ENCODE data around the gene HERC3. TPM values are rescaled to one million over a fixed set of nuclear protein-coding genes. Genes with fewer than 3 reads are reported as not detected.

HERC3 gene
- total and polyA plus RNA-seq, 10 of the 15 experiments (the other 5 are each of a cell fraction or from before 2014, with no cell fraction given) = 0.52 to 18.2 (median 2.8) TPM

DNA sequence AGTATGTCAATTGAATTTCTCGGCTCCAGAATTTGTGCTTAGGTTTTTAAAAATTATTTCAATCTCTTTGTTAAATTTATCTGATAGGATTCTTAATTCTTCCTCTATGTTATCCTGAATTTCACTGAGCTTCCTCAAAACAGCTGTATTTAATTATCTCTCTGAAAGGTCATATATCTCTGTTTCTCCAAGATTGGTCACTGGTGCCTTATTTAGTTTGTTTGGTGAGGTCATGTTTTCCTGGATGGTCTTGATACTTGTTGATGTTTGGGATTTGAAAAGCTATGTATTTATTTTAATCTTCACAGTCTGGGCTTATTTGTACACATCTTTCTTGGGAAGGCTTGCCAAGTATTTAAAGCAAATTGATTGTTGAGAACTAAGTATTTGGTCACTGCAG lies 24.7 kb upstream of the HERC3 start (continued):
- TF ChIP-seq E2F4 (IDR thresholded peaks at IDR 0.05; ENCODE audit: low read depth, low read length) (no peak), SMAD5 (IDR thresholded peaks at IDR 0.05; ENCODE audit: low read depth) (no peak), FOXM1 (IDR thresholded peaks at IDR 0.05; ENCODE audit: low read depth, low read length) (no peak), CHD2 (IDR thresholded peaks at IDR 0.05; ENCODE audit: borderline replicate concordance, low read depth, low read length) (no peak), FOS (IDR thresholded peaks at IDR 0.05; ENCODE audit: borderline replicate concordance, extremely low read depth, insufficient read length) (no peak)

DNA sequence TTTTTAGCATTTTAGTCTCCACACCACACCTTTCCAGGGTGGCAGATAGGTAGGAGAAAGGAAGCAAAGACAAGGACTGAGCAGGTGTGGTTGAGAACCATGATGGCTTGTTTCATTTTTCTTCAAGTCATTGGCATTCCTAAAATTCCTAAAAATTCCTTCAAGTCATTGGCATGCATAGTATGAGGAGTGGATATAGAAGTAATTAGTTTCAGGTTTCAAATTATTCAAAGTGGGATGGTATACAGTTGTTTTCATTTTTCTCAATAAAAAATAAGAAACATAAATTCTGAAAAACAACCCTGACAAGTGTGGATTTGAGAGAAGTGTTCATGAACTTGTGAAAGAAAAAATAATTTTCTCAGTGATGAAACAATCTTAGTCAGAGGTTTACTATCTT lies 22.3 kb upstream of the HERC3 start:
- BruUV-seq (replicated peaks) = no TSS peak
- no peaks in the 10 kb centered on the region for H4K20me1 ChIP-seq (ENCODE audit: control insufficient read depth, insufficient read depth)
- no peak overlapping the region for H3K4me2 ChIP-seq (ENCODE audit: control insufficient read depth, insufficient read depth)
- no peak for ATAC-seq
- no peak overlapping the region for H3K27ac ChIP-seq (ENCODE audit: control insufficient read depth, insufficient read depth)
- ChIA-PET POLR2A (interaction anchor here (0.6 kb wide), 1 partner anchor 32 kb away, joined by 8 read pairs; no protein-coding TSS in a partner anchor), SMC1A (ENCODE audit: uncharacterized antibody, unreplicated experiment) (no interaction called here), CTCF (interaction anchor here (0.8 kb wide), 1 partner anchor 30 kb away, joined by 3 read pairs; no protein-coding TSS in a partner anchor), RAD21 (ENCODE audit: unreplicated experiment) (no interaction called here)
- H3K9me3 ChIP-seq (replicated peaks; ENCODE audit: control insufficient read depth, insufficient read depth, low read length) = no peaks in the 10 kb centered on the region
- no peak for DNase-seq (ENCODE audit: low read depth, low spot score)
- intact Hi-C loops (cut with micrococcal nuclease; ENCODE audit: unreplicated experiment) (no loop called here), in situ Hi-C loops (cut with MboI) (no loop called here)
- H3K4me3 ChIP-seq = no peak overlapping the region
- H3K27me3 ChIP-seq (replicated peaks in 1 of 2; ENCODE audit: control insufficient read depth in 2 of 2, insufficient read depth in 2 of 2, low read length in 1 of 2) = no peaks in the 10 kb centered on the region; a peak in 1 of 4 replicates
- no peaks in the 10 kb centered on the region for H3K36me3 ChIP-seq (ENCODE audit: control insufficient read depth in 2 of 2, insufficient read depth in 2 of 2, low read length in 1 of 2)
- H2AFZ ChIP-seq (ENCODE audit: control insufficient read depth, low read depth, low read length) = no peak overlapping the region
- H3K9ac ChIP-seq (ENCODE audit: control insufficient read depth, insufficient read depth, low read length) = no peak overlapping the region
- H3K4me1 ChIP-seq (ENCODE audit: control insufficient read depth, insufficient read depth, low read length) = no peaks in the 10 kb centered on the region
- no peak for FAIRE-seq
- no peaks in the 10 kb centered on the region for H3K79me2 ChIP-seq (ENCODE audit: control insufficient read depth, insufficient read depth, low read length)
- TF ChIP-seq SMC3 (IDR thresholded peaks at IDR 0.05; ENCODE audit: borderline replicate concordance, low read length) (no peak), POU2F2 (IDR thresholded peaks at IDR 0.05; ENCODE audit: borderline replicate concordance, low read depth, low read length) (no peak), SIN3A (IDR thresholded peaks at IDR 0.05; ENCODE audit: low read depth, low read length) (no peak), CUX1 (IDR thresholded peaks at IDR 0.05; ENCODE audit: insufficient replicate concordance, low read depth, low read length) (no peak), FOXK2 (IDR thresholded peaks at IDR 0.05) (no peak), USF2 (IDR thresholded peaks at IDR 0.05; ENCODE audit: borderline replicate concordance, low read depth, low read length) (no peak), CREM (IDR thresholded peaks at IDR 0.05; ENCODE audit: low read depth) (no peak), NFYA (IDR thresholded peaks at IDR 0.05; ENCODE audit: borderline replicate concordance, low read depth, low read length) (no peak), HDGF (IDR thresholded peaks at IDR 0.05) (no peak), CHD1 (IDR thresholded peaks at IDR 0.05; ENCODE audit: low read depth, low read length) (no peak), NFXL1 (IDR thresholded peaks at IDR 0.05; ENCODE audit: borderline replicate concordance) (no peak), JUNB (IDR thresholded peaks at IDR 0.05) (no peak), RAD51 (IDR thresholded peaks at IDR 0.05) (no peak), SMARCA5 (IDR thresholded peaks at IDR 0.05) (no peak), TARDBP (IDR thresholded peaks at IDR 0.05; ENCODE audit: borderline replicate concordance) (no peak)
